Motor neuron (in vitro differentiated cells): ENCODE measurements around the gene DGKG. TPM values are rescaled to one million over a fixed set of nuclear protein-coding genes. Genes with fewer than 3 reads are reported as not detected.

Experiments used
- ATAC-seq, 8 experiments: fragments of 200-7000 bp; cut with Tn5 transposase; replicated peaks in 6 of 8; 2 replicates each; pipeline ENCODE4 v1.8.0; 2021; ENCODE audit warnings: mild to moderate bottlenecking in 8 of 8, moderate library complexity in 8 of 8
- H3K27ac ChIP-seq, 2 donors: fragments of 250-450 bp; sonication (Bioruptor Pico); 2 replicates each; pipeline ENCODE4 v1.9.0; 2021; ENCODE audit warnings: antibody characterized with exemption in 2 of 2, mild to moderate bottlenecking in 2 of 2, moderate library complexity in 1 of 2
- H3K4me1 ChIP-seq, 2 donors: fragments of 250-450 bp; sonication (Bioruptor Pico); replicated peaks in 1 of 2; 2 replicates each; pipeline ENCODE4 v1.6.1; 2021; ENCODE audit warnings: antibody characterized with exemption in 2 of 2, mild to moderate bottlenecking in 2 of 2, moderate library complexity in 1 of 2
- H3K4me3 ChIP-seq, 5 donors: fragments of 250-450 bp; sonication (Bioruptor Pico); 2 replicates each; pipeline ENCODE4 v1.9.0; 2021; ENCODE audit warnings: antibody characterized with exemption in 5 of 5, mild to moderate bottlenecking in 5 of 5, moderate library complexity in 4 of 5
- WGBS, 10 experiments: fragments of 450-650 bp; shearing (Covaris generic); methylation state at CpG; one replicate each; pipeline ENCODE4 v1.0.0; 2022; 5-methylcytosine and 5-hydroxymethylcytosine counted together
- in situ Hi-C, 9 experiments: fragments of 400-800 bp; cut with MboI; loops; one replicate each; pipeline ENCODE4 v1.15.0; 2021; ENCODE audit warnings: low sequenced_read_pairs in 9 of 9, low pct_unique_long_range_greater_than_20kb in 2 of 9; ENCODE audit not compliant: unreplicated experiment in 9 of 9
- total RNA-seq, 8 experiments: library from RNA; unstranded; fragments of 300-600 nt; gene quantifications; 2 replicates each; pipeline versions ENCODE4 v1.2.3 to v1.2.4, GENCODE V29; 2022

The DGKG gene
- total RNA-seq, 8 experiments from 2014 or later = 0.05 to 3.1 (median 0.66) TPM; not detected in 1

- H3K4me1 ChIP-seq = peaks cover 0 to 6% of the 10 kb centered on the region in 2 donors
- ATAC-seq = no peak
- no peak overlapping the region for H3K4me3 ChIP-seq
- in situ Hi-C loops = loop anchor here in 5 of 9 experiments (10.0 to 25.0 kb wide), 3 partner anchors 271 to 287 kb away; partner anchors contain the start of gene CRYGS (in 4 of the 5)
- 48 to 100% (median 80%) methylated on average over 1 to 5 of the region's 6 CpGs; no CpG with 5 or more reads in 3 of the 10 experiments for WGBS, 10 experiments
- no peak overlapping the region for H3K27ac ChIP-seq
Observed at GRCh38 chr3:186257866-186258265, 104.2 kb downstream of the DGKG start.

- 20 to 100% (median 79%) methylated on average over 1 to 11 of the region's 19 CpGs for WGBS, 10 experiments
- peaks cover 0 to 6% of the 10 kb centered on the region in 2 donors for H3K4me1 ChIP-seq
- H3K4me3 ChIP-seq = no peak overlapping the region
- no peak for ATAC-seq
- in situ Hi-C loops = loop anchor here in 5 of 9 experiments (10.0 to 25.0 kb wide), 3 partner anchors 269 to 289 kb away; partner anchors contain the start of gene CRYGS (in 4 of the 5)
- no peak overlapping the region for H3K27ac ChIP-seq
Observed at GRCh38 chr3:186255703-186256331, 106.2 kb downstream of the DGKG start.

- Histone ChIP-seq H3K27ac (no peak overlapping the region), H3K4me3 (no peak overlapping the region), H3K4me1 (peaks cover 0 to 6% of the 10 kb centered on the region in 2 donors)
- in situ Hi-C loops = loop anchor here in 5 of 9 experiments (10.0 to 25.0 kb wide), 3 partner anchors 268 to 290 kb away; partner anchors contain the start of gene CRYGS (in 4 of the 5)
- 35 to 82% (median 74%) methylated on average over 1 to 11 of the region's 17 CpGs; no CpG with 5 or more reads in 1 of the 10 experiments for WGBS, 10 experiments
- ATAC-seq = peak in 2 of 8 experiments; percentile 21 to 29
Observed at GRCh38 chr3:186254676-186255650, 107.1 kb downstream of the DGKG start.

- no peak overlapping the region for H3K4me3 ChIP-seq
- in situ Hi-C loops = loop anchor here in 5 of 9 experiments (10.0 to 25.0 kb wide), 3 partner anchors 265 to 293 kb away; partner anchors contain the start of gene CRYGS (in 4 of the 5)
- H3K27ac ChIP-seq = no peak overlapping the region
- no peaks in the 10 kb centered on the region for H3K4me1 ChIP-seq
- ATAC-seq = peak in 3 of 8 experiments; percentile 74 to 83 (median 75)
- 17 to 100% (median 73%) methylated on average over 1 to 4 of the region's 8 CpGs; no CpG with 5 or more reads in 3 of the 10 experiments for WGBS, 10 experiments
Observed at GRCh38 chr3:186251948-186252619, 110.0 kb downstream of the DGKG start.

- ATAC-seq = no peak
- H3K4me3 ChIP-seq = no peak overlapping the region
- WGBS, 10 experiments = 0 to 100% (median 69%) methylated on average over 1 to 6 of the region's 7 CpGs; no CpG with 5 or more reads in 2 of the 10 experiments
- no peaks in the 10 kb centered on the region for H3K4me1 ChIP-seq
- in situ Hi-C loops = loop anchor here in 1 of 9 experiments (25.0 kb wide), 1 partner anchor 262 kb away; no protein-coding TSS in a partner anchor
- no peak overlapping the region for H3K27ac ChIP-seq
Observed at GRCh38 chr3:186248850-186249249, 113.2 kb downstream of the DGKG start.

GRCh38 chr3:186247821-186248814, 113.9 kb downstream of the DGKG start:
- H3K4me1 ChIP-seq = no peaks in the 10 kb centered on the region
- in situ Hi-C loops = loop anchor here in 1 of 9 experiments (25.0 kb wide), 1 partner anchor 261 kb away; no protein-coding TSS in a partner anchor
- whole genome bisulfite sequencing, 10 experiments = 31 to 100% (median 63%) methylated on average over 1 to 5 of the region's 5 CpGs; no CpG with 5 or more reads in 1 of the 10 experiments
- no peak overlapping the region for H3K27ac ChIP-seq
- ATAC-seq = peak in 2 of 8 experiments; percentile 63 to 83
- H3K4me3 ChIP-seq = no peak overlapping the region

- Histone ChIP-seq H3K4me1 (no peaks in the 10 kb centered on the region), H3K4me3 (no peak overlapping the region), H3K27ac (no peak overlapping the region)
- ATAC-seq = no peak
- WGBS, 10 experiments = 0 to 67% (median 45%) methylated on average over 1 to 2 of the region's 2 CpGs; no CpG with 5 or more reads in 4 of the 10 experiments
- in situ Hi-C loops = loop anchor here in 1 of 9 experiments (25.0 kb wide), 1 partner anchor 260 kb away; no protein-coding TSS in a partner anchor
Observed at GRCh38 chr3:186246941-186247340, 115.1 kb downstream of the DGKG start.

GRCh38 chr3:186244016-186244415, 118.0 kb downstream of the DGKG start:
- Histone ChIP-seq H3K4me1 (no peaks in the 10 kb centered on the region), H3K4me3 (no peak overlapping the region), H3K27ac (no peak overlapping the region)
- in situ Hi-C loops = loop anchor here in 1 of 9 experiments (25.0 kb wide), 1 partner anchor 257 kb away; no protein-coding TSS in a partner anchor
- 73 to 100% (median 84%) methylated on average over 1 to 6 of the region's 6 CpGs; no CpG with 5 or more reads in 1 of the 10 experiments for WGBS, 10 experiments
- ATAC-seq = no peak

- 0 to 100% (median 63%) methylated on average over 1 to 15 of the region's 21 CpGs; no CpG with 5 or more reads in 1 of the 10 experiments for WGBS, 10 experiments
- in situ Hi-C loops = loop anchor here in 1 of 9 experiments (25.0 kb wide), 1 partner anchor 255 kb away; no protein-coding TSS in a partner anchor
- Histone ChIP-seq H3K27ac (no peak overlapping the region), H3K4me1 (no peaks in the 10 kb centered on the region), H3K4me3 (no peak overlapping the region)
- peak; percentile 71 to 99 (median 87) for ATAC-seq
Observed at GRCh38 chr3:186241910-186242821, 119.9 kb downstream of the DGKG start.

- no peaks in the 10 kb centered on the region for H3K4me1 ChIP-seq
- ATAC-seq = peak in 4 of 8 experiments; percentile 36 to 55 (median 42)
- WGBS, 10 experiments = 58 to 90% (median 72%) methylated on average over 4 to 10 of the region's 10 CpGs; no CpG with 5 or more reads in 4 of the 10 experiments
- no peak overlapping the region for H3K27ac ChIP-seq
- in situ Hi-C loops = loop anchor here in 1 of 9 experiments (25.0 kb wide), 1 partner anchor 252 kb away; no protein-coding TSS in a partner anchor
- no peak overlapping the region for H3K4me3 ChIP-seq
Observed at GRCh38 chr3:186239321-186239720, 122.7 kb downstream of the DGKG start.
